HG02852 (cell line): ENCODE measurements around the gene AGAP2.

Experiments used
- ATAC-seq: cut with Tn5 transposase; IDR thresholded peaks from one replicate; pipeline ENCODE4 v1.9.1; 2021; ENCODE audit warnings: mild to moderate bottlenecking, moderate library complexity; ENCODE audit not compliant: unreplicated experiment

The AGAP2 gene

DNA sequence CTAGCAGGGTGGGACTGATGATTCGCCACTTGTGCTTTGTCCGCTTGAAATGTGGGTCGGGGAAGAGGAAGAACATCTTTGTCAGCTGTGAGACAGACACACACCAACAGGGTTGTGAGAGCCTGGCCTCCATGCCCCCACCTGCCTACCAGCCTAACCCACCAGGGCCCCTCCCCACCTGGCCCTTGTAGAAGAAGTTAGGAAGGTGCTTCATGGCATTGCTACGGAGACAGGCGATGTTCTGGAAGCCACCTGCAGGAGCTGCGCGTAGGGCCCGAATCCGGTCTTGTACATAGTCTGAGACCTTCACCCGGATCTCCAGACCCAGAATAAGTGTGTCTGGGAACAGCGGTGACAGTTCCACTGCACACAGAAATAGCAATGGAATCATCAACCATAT is 31.1 kb upstream of the AGAP2 start:
- no peak for ATAC-seq

DNA sequence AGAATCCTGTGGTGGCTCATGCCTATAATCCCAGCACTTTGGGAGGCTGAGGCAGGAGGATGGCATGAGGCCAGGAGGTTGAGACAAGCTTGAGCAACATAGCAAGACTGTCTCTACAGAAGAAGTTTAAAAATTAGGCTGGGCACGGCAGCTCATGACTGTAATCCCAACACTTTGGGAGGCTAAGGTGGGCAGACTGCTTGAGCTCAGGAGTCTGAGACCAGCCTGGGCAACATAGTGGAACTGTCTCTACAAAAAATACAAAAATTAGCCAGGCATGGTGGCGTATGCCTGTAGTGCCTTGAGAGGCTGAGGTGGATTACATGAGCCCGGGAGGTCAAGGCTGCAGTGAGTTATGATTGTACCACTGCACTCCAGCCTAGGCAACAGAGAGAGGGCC is 29.3 kb upstream of the AGAP2 start:
- ATAC-seq = no peak

DNA sequence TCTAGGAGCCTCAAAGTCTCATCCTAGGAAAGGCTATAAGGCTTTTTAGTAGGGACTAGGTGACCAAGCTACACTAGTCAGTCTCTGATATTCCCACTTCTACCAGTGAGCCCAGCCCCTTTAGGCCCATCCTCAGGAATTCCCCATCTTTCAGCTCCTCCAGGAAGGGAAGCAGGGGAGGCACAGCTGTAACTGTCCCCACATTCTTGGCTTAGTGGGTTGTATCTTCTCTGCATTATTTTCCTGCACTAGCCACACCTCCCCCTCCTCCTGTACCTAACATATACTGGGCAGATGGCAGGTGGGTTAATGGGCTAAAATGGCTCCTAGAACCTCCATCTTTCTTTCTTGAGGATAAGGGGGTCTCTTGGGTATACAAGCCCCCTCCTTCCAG is 28.8 kb upstream of the AGAP2 start:
- no peak for ATAC-seq

GRCh38 chr12:57766464-57767304 is 28.1 kb upstream of the AGAP2 start, which contains the start of gene CYP27B1:
CYP27B1 (minus strand) TSS chr12:57767078; CDS start chr12:57767041, 37 bp downstream.
- no peak for ATAC-seq

GRCh38 chr12:57765698-57766463 is 27.3 kb upstream of the AGAP2 start:
- peak; percentile 10 for ATAC-seq

DNA sequence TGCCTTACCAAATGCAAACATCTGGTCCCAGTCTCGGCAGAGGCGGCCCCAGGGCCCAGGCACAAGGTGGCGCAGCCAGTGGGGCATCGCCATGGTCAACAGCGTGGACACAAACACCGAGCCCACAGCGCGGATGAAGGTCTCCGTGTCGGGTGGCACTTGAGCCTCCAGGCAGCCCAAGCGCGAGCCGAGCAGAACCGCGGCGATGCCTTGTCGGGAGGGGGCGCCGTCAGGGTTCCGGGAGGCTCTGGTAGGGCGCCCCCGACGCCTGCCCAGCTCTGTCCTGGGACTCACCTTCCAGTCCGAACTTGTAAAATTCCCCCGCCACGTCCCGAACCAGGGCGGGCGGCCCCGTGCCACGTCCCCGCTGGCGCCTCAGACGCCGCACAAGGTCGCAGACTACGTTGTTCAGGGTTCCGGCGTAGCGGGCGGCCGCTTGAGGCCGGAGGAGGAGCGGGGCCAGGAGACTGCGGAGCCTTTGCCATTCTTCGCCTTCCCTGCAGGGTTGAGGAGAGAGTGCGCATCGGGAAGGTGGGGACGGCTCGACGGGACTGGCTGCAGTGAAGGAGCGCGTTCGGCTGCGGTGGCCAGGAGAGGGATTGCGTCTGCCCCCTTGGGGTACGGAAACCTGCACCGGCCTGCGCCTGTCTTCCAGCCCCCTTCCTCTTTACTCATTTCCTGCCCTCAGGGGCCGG is 26.6 kb upstream of the AGAP2 start:
- ATAC-seq = peak; percentile 54

DNA sequence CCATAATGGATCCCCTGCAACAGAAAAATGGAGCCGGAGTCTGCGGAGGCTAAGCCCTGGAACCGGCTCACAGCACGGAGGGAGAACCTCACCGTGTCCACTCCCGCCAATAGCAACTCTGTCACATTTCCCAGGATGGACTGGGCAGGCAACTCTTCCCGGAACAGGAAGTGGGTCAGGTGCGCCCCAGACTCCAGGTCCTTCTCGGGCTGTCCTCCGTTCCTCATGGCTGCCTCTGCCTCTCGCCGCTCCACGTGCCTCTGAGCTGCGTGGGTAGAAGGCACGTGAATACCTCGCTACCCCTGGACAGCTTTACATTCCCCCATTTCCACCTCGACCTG is 26.1 kb upstream of the AGAP2 start:
- ATAC-seq = no peak

- ATAC-seq = no peak
Observed at GRCh38 chr12:57763881-57764661, 25.5 kb upstream of the AGAP2 start.

- no peak for ATAC-seq
Observed at GRCh38 chr12:57762463-57762862, 23.9 kb upstream of the AGAP2 start.

- ATAC-seq = no peak
Observed at GRCh38 chr12:57761391-57761998, 23.0 kb upstream of the AGAP2 start.

DNA sequence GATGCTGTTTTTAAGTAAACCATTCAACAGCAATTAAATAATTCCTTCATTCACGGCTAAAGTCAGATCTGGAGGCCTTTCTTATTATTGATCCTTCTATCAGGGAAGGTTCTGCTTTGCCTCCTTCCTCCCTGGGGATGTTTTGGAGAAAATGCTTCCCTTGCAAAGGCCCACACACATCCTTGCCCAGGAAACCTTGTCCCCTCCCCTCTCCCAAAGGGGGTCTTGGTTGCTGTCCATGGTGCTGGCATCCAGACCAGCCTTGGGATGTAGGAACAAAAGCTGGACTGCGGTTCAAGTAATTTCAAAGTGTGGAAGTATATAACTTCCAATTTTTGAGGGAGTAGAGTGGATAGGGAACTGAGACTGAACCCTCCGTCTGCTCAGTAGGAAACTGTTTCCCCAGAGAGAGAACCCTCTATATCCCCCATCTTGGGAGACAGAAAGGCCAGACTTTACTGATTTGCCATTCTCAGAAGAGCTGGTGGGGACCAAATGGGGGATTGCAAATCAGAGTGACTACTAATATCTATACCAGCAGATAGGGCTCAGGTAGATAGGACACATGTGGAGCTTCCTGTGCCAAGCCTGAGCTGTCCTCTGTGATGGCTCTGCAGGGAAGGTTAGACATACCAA is 21.9 kb upstream of the AGAP2 start:
- no peak for ATAC-seq

DNA sequence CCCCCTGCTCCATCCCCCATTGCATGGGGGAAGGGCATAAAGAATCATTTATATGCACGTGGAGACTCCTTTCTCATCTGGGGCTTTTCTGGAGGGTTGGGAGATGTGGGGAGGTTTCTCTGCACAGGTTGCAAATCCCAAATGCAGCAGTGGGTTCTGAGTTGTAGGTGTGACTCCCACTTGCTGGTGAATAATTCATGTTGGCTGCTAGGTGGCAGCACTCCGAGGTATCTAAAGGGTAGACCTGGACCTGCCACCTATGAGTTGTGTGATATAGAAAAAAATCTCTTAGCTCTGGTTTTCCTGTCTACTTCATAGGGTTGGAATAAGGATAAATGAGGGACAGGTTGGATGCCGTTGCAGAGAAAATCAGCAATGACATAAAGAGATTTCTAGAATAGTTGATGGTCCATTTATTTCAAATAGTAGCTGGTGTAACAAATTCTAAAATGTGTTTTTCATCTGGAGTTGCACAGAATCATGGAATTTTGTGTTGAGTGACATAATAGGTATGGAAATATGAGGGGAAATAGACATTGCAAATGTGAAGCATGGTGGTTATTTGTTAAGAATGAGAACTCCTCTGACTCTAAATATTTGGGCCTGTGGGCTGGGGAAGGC is 20.9 kb upstream of the AGAP2 start:
- ATAC-seq = no peak

- no peak for ATAC-seq
Observed at GRCh38 chr12:57758552-57759359, 20.2 kb upstream of the AGAP2 start.

GRCh38 chr12:57757771-57758170 is 19.2 kb upstream of the AGAP2 start:
- no peak for ATAC-seq

DNA sequence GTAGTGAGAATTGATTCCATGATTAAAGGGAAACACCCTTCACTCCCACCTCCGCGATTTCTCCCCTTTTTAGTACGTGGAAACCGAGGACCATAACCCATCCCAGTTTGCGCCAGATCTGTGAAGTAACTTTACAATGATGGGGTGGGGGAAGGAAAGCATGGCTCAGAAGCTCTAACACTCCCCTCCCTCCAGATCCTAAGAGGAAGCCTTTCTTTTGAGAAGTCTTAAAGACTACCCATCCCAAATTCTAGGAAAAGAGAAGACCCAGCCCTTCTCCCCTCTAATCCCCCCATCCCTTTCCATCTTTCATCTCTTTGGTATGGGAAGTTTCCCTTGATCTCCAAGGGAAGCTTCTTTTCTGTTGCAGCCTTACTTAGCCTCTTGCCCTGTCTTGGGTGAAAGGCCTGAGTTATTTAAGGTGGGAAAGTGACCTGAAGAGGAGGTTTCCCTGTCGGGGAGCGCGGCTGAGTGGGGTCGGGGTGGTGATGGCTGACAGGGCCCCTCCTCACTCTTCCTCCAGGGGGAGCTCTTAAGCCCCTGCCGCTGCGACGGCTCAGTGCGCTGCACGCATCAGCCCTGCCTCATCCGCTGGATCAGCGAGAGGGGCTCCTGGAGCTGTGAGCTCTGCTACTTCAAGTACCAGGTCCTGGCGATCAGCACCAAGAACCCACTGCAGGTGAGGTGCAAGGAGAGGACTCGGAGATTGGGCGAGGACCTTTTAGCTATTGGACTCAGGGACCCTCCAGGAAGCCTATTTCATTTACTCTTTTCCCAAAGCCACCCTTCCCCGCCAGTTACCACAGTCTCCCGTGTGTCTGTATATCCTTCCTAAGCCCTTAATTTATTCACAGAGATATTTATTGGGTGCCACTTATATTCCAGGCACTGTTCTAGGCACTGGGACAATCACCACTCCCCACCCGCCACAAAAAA is 18.1 kb upstream of the AGAP2 start:
- peak; percentile 18 for ATAC-seq

DNA sequence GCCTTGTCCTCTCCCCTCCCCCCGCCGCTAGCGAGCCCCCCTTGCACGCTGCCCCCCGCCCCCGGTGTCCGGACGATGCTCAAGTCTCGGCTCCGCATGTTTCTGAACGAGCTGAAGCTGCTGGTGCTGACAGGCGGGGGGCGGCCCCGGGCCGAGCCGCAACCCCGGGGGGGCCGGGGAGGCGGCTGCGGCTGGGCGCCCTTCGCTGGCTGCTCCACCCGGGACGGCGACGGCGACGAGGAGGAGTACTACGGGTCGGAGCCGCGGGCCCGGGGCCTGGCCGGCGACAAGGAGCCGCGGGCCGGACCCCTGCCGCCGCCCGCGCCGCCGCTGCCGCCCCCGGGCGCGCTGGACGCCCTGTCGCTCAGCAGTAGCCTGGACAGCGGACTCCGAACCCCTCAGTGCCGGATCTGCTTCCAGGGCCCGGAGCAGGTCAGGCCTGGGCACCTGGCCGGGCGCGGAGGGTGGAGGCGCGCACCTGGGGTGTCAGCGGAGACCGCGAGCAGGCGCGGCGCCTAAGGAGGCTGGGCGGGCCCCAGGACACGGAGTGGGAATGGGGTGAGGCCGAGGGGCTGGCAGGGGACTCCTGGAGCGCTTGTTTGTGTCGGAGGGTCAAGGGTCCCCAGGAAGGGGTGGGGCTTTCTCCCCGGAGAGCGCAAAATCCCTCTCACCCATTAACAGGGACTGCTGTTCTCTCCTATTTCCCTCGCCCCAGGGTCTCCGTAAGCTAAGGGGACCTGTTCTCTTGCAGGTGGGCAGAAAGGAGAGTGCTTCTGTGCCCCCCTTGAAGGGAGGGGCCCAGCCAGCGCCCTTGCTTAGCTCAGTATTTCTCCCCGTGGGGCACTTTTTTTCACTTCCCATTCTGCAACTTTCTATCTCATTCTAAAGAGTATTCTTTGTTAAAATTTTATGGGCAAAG is 17.2 kb upstream of the AGAP2 start:
- ATAC-seq = no peak

DNA sequence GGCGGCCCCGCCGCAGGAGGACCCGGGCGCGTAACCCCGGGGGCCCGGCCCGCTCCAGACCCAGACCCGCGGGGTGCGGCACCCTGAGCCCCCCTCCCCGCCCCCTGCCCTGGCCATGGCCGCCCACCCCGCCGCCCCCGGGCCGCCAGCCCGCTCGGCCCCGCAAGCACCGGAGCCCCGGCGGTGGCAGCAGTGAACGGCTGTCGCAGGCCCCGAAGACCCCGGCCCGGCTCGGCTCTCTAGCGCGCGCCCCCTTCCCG is 16.6 kb upstream of the AGAP2 start:
- no peak for ATAC-seq
